Adrenal gland (tissue), 12 donors: Measurements from ENCODE around the gene FUT4. TPM values are rescaled to one million over a fixed set of nuclear protein-coding genes. Genes with fewer than 3 reads are reported as not detected.
A peak's percentile ranks its signal among the peaks of the same experiment; 100 is the strongest.

Experiments
- DNase-seq, 7 donors: peaks; one replicate each; pipeline ENCODE4 v3.0.0-alpha.2; 2019 to 2020
- H3K27ac ChIP-seq, 5 donors: fragments of 200-600 bp; sonication (generic) in 4 of 5; 1 replicate in 3 of 5; 2 replicates in 2 of 5; pipeline versions ENCODE4 v1.5.1 to v1.8.0; 2016 to 2020; ENCODE audit warnings: mild to moderate bottlenecking in 1 of 5
- H3K27me3 ChIP-seq: fragments of 200-600 bp; 2 replicates; pipeline ENCODE4 v1.8.0; 2021
- H3K36me3 ChIP-seq, 2 donors: fragments of 200-600 bp; replicated peaks in 1 of 2; 1 replicate in 1 of 2; 2 replicates in 1 of 2; pipeline versions ENCODE4 v1.5.1 to v1.8.0; 2018 to 2022
- H3K4me1 ChIP-seq, 2 donors: fragments of 200-600 bp; replicated peaks in 1 of 2; 1 replicate in 1 of 2; 2 replicates in 1 of 2; pipeline versions ENCODE4 v1.5.1 to v1.8.0; 2018 to 2021
- H3K4me3 ChIP-seq, 4 donors: fragments of 200-600 bp; sonication (generic) in 3 of 4; one replicate each; pipeline ENCODE4 v1.5.1; 2016 to 2018
- H3K9me3 ChIP-seq, 3 donors: fragments of 200-600 bp; sonication (generic) in 1 of 3; replicated peaks in 1 of 3; 1 replicate in 2 of 3; 2 replicates in 1 of 3; pipeline versions ENCODE4 v1.5.1 to v1.8.0; 2016 to 2021
- CTCF ChIP-seq, 6 experiments: fragments of 450-650 bp in 4 of 6; fragments of 200-600 bp in 2 of 6; sonication (generic) in 1 of 6; IDR thresholded peaks; 1 replicate in 5 of 6; 2 replicates in 1 of 6; pipeline versions ENCODE4 v1.5.1 to v1.8.0; 2016 to 2021; ENCODE audit warnings: antibody characterized with exemption in 6 of 6, mild to moderate bottlenecking in 2 of 6, moderate library complexity in 1 of 6
- POLR2A ChIP-seq, 2 donors: fragments of 450-650 bp; IDR thresholded peaks; one replicate each; pipeline ENCODE4 v1.6.1; 2017; ENCODE audit warnings: antibody characterized with exemption in 2 of 2, mild to moderate bottlenecking in 2 of 2, moderate library complexity in 1 of 2
- WGBS, 4 donors: extraction: QIAGEN DNeasy Blood & Tissue Kit in 2 of 4; methylation state at CpG; one replicate each; pipeline versions ENCODE4 v1.1.5 to v1.1.7; 2013 to 2017; 5-methylcytosine and 5-hydroxymethylcytosine counted together
- intact Hi-C, 2 donors: fragments of 100-400 bp; cut with DNase I; formaldehyde crosslinking; loops; one replicate each; pipeline versions ENCODE4 v1.14.1 to v1.15.0; 2022 to 2023
- polyA plus RNA-seq, 3 donors: library from polyadenylated mRNA; stranded (reverse); fragments of 200-250 nt in 2 of 3; fragments of 350-450 nt in 1 of 3; fragmentation: Illumina TruSeq in 1 of 3; extraction: RNeasy Lipid Tissue Mini Kit (QIAGEN cat#74804) in 1 of 3; gene quantifications; one replicate each; pipeline ENCODE4 v1.2.3, GENCODE V29; 2013 to 2014
- total RNA-seq, 9 donors: library from RNA; depleted of rRNA in 4 of 9; stranded (reverse); fragments of >200 nt in 4 of 9; fragments of 120-200 nt in 1 of 9; fragmentation: NEBNext Ultra II Directional in 1 of 9; extraction: Animal tissue kit (Norgen Biotek cat#: 25700) in 1 of 9; gene quantifications; one replicate each; pipeline versions ENCODE4 v1.1.0 to v1.2.4, GENCODE V29; 2013 to 2023
- donor health status: healthy with polysubstance abuse.
- donor health status: Bipolar disorder and iron deficiency.
- donor health status: DM: yes; HTN: yes; CAD: no.
- donor health status: DM: no; HTN: no; CAD: no.
- donor health status: DM: no; HTN: no; CAD: no.
- donor health status: DM: yes; HTN: yes; CAD: no.

FUT4 gene
- total and polyA plus RNA-seq, 12 donors = 0.61 to 5.8 (median 3.4) TPM

- Histone ChIP-seq H3K9me3 (no peaks in the 10 kb centered on the region), H3K4me1 (peaks cover 4 to 8% of the 10 kb centered on the region in 2 donors), H3K4me3 (no peak overlapping the region), H3K27me3 (no peaks in the 10 kb centered on the region), H3K36me3 (no peaks in the 10 kb centered on the region), H3K27ac (no peak overlapping the region)
- TF ChIP-seq POLR2A (IDR thresholded peaks at IDR 0.05) (no peak), CTCF (IDR thresholded peaks at IDR 0.05) (no peak)
- intact Hi-C loops = no loop called here
- WGBS, 4 donors = 82 to 94% (median 91%) methylated on average over 2 of the region's 2 CpGs
- DNase-seq = no peak
Observed at GRCh38 chr11:94559361-94559760, 15.6 kb downstream of the FUT4 start.

- H3K9me3 ChIP-seq = no peaks in the 10 kb centered on the region
- peaks cover 4 to 8% of the 10 kb centered on the region in 2 donors for H3K4me1 ChIP-seq
- WGBS, 4 donors = 96 to 99% (median 97%) methylated on average over 3 of the region's 3 CpGs
- no peaks in the 10 kb centered on the region for H3K36me3 ChIP-seq
- TF ChIP-seq CTCF (IDR thresholded peaks at IDR 0.05) (no peak), POLR2A (IDR thresholded peaks at IDR 0.05) (no peak)
- no peak overlapping the region for H3K27ac ChIP-seq
- H3K27me3 ChIP-seq = no peaks in the 10 kb centered on the region
- intact Hi-C loops = loop anchor here in 1 of 2 donors (5.0 kb wide), 1 partner anchor 39 kb away; no protein-coding TSS in a partner anchor
- H3K4me3 ChIP-seq = no peak overlapping the region
- no peak for DNase-seq
Observed at GRCh38 chr11:94560834-94561233, 17.1 kb downstream of the FUT4 start.

- Histone ChIP-seq H3K4me3 (no peak overlapping the region), H3K27me3 (no peaks in the 10 kb centered on the region), H3K4me1 (peaks cover 4 to 8% of the 10 kb centered on the region in 2 donors), H3K27ac (no peak overlapping the region), H3K9me3 (no peaks in the 10 kb centered on the region), H3K36me3 (no peaks in the 10 kb centered on the region)
- no peak for TF ChIP-seq POLR2A (IDR thresholded peaks at IDR 0.05)
- TF ChIP-seq CTCF (IDR thresholded peaks at IDR 0.05) = peak in 5 of 6 experiments; percentile 21 to 39 (median 26)
- 38 to 47% (median 39%) methylated on average over 4 of the region's 4 CpGs for WGBS, 4 donors
- DNase-seq = peak in 1 of 7 donors; percentile 7
- intact Hi-C loops = loop anchor here in 1 of 2 donors (5.0 kb wide), 1 partner anchor 41 kb away; no protein-coding TSS in a partner anchor
Observed at GRCh38 chr11:94563176-94563847, 19.6 kb downstream of the FUT4 start.

- intact Hi-C loops = loop anchor here in 1 of 2 donors (5.0 kb wide), 1 partner anchor 42 kb away; no protein-coding TSS in a partner anchor
- Histone ChIP-seq H3K4me1 (peaks cover 4 to 8% of the 10 kb centered on the region in 2 donors), H3K27ac (no peak overlapping the region), H3K36me3 (no peaks in the 10 kb centered on the region), H3K4me3 (no peak overlapping the region), H3K27me3 (no peaks in the 10 kb centered on the region), H3K9me3 (no peaks in the 10 kb centered on the region)
- no peak for DNase-seq
- 61 to 68% (median 62%) methylated on average over 8 of the region's 8 CpGs for WGBS, 4 donors
- no peak for TF ChIP-seq CTCF (IDR thresholded peaks at IDR 0.05)
- no peak for TF ChIP-seq POLR2A (IDR thresholded peaks at IDR 0.05)
Observed at GRCh38 chr11:94563848-94564467, 20.2 kb downstream of the FUT4 start.
